COLO829 (cell line): ENCODE data around the gene CIAO3.

Experiments
- DNase-seq: peaks from one replicate; pipeline ENCODE4 v3.0.0; 2012; ENCODE audit warnings: low spot score

Gene CIAO3

DNA sequence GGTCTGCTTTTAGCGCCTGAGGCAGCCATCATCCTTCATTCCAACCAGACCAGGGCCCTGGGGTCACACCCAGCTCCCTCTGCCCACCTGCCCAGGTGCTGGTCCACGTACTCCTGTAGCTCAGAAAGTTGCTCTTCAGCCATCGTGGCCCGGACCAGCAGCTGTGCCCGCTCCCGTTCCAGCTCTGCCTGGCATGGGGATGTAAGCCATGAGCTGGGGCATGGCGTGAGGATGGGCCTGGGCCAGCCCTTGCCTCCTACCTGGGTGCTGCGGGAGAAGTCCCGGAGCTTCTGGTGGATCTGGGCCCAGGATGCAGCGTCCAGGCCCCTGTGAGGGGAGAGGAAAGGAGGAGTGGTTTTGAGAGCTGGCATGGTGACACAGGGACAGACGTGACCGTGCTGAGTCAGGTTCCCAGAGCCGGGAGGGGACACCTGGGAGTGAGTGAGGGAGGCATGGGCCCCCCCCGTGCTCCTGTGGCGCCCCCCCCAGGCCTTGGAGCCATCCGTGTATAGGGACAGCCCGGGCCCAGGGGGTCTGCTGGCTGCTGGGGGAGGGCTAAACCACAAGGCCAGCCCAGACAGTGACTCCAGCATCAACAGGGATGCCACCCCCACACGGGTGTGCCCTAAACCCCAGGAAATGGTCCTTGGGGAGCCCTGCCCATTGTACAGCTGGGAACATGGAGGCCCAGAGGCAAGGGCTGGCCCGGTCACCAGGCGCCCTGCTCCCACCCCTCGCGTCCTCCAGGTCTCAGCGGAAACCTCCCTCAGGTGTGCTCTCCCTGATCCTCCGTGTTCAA lies 17.8 kb downstream of the CIAO3 start:
- no peak for DNase-seq

DNA sequence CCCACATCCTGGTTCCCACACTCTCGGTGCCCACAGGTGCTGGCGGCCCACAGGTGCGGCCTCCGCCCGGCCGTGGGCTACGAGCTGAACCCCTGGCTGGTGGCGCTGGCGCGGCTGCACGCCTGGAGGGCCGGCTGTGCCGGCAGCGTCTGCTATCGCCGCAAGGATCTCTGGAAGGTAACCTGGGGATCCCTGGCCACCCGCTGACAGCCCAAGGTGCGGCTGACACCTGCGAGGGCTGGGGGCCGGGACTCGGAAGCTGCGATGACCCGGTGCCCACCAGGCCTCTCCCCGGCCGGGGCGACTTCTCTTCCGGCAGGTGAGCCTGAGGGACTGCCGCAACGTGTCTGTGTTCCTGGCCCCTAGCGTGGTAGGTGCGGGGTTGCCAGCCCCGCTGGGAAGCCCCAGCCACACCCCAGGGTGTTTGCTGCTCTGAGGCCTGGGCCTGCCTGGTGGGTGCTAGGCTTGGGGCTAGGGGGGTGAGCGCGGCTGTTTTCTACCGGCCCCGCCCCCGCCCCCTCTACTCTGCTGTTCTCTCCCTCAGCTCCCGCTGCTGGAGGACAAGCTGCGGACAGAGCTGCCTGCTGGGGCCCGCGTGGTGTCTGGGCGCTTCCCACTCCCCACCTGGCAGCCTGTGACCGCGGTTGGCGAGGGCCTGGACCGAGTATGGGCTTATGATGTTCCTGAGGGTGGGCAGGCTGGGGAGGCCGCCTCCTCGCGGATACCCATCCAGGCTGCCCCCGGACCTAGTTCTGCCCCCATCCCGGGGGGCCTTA lies 18.8 kb downstream of the CIAO3 start:
- no peak for DNase-seq

DNA sequence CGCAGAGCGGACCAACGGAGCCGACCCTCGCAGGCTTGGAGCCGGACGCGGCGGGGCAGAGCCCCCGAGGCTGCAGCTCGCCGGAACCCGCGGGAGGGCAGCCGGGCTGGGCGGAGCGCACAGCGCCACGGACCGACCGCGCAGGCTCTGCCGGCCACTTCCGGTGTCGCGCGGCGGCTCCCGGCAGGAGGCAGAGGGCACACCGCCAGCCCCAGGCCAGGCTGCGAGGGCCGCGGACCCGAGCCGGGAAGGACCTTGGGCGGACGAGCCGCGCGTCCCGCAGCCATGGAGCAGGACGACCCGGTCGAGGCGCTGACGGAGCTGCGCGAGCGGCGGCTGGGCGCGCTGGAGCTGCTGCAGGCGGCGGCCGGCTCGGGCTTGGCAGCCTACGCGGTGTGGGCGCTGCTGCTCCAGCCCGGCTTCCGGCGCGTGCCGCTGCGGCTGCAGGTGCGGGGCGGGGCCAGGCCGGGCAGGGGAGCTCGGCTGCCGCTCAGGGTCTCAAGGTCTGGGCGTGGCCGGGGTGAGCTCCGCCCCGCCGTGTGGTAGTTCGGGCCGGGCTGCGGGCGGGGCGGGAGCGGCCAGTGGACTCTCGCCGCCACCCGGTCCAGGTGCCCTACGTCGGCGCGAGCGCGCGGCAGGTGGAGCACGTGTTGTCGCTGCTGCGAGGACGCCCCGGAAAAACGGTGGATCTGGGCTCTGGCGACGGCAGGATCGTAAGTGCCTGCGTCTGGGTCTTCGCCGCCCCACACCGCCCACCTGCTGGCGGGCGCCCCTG lies 19.6 kb downstream of the CIAO3 start, which contains the start of gene ANTKMT:
ANTKMT (plus strand) TSS at position 157 of the 775 bp plus-strand sequence; CDS start at position 286, 129 bp downstream.
- DNase-seq, result peak; percentile 62

DNA sequence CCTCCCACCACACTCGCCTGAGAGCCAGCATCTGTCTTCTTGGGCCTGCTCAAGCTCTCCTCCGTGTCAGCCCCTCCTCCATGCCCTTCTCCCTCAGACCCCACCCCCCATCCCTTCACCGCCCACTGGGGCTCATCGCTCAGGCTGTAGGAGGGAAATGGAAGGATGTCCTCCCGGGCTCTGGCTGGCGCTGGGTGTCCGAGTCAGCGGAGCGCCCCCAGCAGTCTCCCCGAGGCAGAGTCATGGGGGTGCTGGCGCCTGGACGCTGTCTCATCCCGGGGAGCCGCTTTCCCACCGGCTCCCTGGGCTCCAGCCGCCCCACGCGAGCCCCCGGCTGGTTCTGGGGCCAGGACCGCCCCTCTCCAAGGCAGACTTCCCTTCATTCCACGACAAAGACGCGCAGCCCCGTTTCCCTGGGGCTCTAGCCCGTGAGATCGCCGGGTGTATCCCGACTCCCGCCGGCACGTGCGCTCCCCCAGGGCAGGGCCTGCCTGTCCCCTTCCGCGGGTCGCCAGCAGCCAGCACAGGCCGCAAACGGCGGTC lies 20.3 kb downstream of the CIAO3 start:
- DNase-seq, result peak; percentile 42

DNA sequence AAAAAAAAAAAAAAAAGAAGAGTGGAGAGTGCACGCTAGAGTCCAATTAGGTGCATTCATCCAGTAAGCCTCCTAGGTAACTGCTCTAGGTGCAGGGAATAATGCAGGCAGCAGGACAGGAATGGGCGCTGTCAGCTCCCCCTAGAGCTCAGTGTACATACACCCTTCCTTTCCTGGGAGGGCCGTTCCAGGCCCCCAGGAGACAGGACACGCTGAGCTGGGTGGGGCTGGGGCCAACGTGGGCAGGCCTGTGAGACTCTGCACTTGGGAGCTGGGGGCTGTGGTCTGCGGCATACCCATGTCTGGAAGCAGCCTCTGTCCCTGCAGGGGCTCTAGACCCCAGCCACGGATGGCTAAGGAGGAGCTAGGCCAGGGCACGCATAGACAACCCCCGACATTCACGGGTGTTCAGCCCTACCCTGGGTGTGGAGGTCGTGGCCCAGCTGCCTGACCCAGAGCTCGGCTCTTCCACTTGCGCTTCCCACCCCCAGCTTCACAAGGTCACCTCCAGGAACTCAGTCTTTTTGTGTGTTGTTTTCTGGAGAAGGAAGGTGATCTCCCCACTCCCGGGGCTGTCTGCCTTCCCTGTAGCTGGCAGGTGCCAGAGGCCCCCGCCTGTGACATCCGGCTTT lies 20.9 kb downstream of the CIAO3 start:
- DNase-seq, result no peak

DNA sequence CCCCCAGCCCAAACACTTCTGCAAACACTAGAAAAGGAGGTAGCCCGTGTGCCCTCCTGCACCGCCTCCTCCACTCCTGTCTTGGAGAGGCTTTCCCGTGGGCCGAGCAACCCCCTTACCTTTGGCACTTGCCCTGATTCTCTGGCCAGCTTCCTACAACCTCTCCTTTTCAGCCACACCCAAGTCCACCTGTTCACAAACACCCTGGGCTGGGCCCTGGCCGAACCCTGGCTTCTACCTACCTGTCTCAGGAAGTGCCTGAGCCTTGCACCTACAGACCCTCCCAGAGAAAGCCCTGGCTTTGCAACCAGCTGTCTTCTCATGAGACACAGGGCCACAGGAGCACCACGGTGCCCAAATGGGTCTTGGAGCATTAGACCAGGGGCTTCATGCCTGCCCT lies 21.9 kb downstream of the CIAO3 start:
- DNase-seq, result no peak

DNA sequence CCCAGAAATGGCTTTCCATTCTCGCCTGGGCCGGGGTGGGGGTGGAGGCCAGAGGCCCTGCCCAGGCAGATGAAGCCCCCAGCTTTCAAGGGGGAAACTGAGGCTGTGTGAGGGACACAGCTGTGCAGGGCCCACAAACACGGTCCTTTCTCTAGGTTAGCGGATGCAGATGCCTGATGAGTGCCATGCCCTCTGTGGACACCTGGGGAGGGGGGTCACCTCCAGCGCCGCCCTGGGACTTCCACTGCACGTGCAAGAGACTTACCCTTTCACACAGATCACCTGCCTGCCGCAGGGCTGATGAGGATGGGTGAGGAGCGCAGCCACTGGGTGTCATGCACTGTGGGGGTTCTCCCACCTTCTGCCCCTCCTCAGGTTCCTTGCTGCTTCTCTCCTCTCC lies 22.4 kb downstream of the CIAO3 start:
- DNase-seq, result no peak

DNA sequence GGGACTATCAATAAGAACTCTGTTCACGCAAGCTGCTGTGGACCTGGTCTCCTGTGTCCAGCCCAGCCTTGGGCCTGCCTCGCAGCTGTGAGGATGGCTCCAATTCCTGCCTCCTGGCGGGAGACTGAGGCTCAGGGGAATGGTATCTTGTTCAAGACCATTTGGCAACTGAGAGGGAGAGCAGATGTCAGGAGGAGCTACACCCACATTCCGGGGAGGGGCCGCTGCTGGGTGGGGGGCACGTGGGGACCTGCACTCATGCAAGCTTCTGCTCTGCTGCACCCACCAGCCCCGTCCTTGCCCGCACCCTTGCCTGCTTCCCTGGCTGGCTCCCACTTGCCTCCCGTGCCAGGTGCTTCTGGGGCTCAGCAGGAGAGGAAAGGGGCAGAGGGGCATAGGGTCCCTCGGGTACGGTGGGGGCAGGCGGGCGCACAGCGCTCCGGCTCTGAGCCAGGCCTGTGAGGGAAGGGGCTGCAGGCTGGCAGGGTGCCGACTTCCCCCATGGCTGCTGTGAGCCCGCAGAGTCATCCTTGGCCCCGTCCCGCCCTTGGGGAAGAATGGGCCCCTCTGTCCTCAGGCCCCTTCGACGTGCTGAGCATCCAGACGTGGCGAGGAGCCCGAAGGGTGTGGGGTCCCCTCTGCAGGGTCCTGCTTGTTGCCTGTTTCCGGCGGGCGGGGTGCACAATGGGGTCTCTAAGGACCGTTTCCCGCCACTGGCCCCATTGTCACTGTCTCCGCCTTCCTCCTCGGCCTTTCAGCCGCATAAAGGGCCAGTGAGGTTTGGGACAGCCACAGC lies 23.1 kb downstream of the CIAO3 start:
- no peak for DNase-seq

DNA sequence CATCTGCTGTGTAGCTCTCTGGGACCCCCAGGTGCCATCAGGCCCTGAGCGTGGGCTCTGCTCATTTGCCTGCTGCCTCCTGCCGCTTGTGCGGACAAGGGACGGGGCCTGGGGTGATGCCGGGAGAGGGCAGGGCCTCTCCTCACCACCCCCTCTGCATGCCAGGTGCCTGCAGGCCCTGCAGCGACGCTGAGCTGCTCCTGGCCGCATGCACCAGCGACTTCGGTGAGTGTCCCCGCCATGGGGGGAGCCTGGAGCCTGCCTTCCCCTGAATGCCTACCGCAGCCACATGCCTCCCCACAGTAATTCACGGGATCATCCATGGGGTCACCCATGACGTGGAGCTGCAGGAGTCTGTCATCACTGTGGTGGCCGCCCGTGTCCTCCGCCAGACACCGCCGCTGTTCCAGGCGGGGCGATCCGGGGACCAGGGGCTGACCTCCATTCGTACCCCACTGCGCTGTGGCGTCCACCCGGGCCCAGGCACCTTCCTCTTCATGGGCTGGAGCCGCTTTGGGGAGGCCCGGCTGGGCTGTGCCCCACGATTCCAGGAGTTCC lies 23.9 kb downstream of the CIAO3 start:
- no peak for DNase-seq

DNA sequence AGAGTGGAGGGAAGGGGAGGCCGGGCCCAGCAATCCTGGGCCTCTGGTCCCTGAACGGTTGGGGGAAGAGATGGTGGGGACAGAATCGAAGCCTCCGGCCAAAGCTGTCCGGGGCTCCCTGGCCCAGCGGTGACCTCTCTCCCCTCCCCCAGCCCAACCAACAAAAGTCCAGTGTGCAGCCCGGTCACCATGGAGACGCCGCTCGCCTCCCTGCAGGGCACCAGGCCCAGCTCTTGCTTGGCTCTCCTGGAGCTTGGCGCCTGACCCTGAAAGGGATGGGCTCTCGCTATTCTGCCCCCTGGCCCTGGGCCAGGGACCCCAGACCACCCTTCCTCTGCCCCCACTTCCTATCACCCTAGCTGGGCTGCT lies 24.6 kb downstream of the CIAO3 start:
- peak; percentile 82 for DNase-seq

DNA sequence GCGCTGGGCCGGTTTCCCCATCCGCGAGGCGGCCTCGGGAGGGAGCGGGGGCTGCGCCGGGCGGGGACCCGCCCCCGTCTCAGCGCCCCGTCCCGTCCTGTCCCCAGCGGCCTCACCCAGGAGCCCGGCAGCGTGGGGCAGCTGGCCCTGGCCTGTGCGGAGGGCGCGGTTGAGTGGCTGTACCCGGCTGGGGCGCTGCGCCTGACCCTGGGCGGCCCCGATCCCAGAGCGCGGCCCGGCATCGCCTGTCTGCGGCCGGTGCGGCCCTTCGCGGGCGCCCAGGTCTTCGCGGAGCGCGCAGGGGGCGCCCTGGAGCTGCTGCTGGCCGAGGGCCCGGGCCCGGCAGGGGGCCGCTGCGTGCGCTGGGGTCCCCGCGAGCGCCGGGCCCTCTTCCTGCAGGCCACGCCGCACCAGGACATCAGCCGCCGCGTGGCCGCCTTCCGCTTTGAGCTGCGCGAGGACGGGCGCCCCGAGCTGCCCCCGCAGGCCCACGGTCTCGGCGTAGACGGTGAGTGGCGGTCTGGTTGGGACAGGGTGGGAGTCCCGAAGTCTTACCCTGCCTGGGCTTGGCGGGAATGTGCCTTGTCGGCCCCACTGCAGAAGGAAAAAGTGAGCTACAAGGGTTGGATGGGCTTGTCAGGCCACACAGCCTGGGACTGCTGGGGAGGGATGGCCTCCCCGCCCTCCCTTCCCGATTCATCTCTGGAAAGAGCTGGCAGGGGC lies 25.2 kb downstream of the CIAO3 start:
- no peak for DNase-seq

DNA sequence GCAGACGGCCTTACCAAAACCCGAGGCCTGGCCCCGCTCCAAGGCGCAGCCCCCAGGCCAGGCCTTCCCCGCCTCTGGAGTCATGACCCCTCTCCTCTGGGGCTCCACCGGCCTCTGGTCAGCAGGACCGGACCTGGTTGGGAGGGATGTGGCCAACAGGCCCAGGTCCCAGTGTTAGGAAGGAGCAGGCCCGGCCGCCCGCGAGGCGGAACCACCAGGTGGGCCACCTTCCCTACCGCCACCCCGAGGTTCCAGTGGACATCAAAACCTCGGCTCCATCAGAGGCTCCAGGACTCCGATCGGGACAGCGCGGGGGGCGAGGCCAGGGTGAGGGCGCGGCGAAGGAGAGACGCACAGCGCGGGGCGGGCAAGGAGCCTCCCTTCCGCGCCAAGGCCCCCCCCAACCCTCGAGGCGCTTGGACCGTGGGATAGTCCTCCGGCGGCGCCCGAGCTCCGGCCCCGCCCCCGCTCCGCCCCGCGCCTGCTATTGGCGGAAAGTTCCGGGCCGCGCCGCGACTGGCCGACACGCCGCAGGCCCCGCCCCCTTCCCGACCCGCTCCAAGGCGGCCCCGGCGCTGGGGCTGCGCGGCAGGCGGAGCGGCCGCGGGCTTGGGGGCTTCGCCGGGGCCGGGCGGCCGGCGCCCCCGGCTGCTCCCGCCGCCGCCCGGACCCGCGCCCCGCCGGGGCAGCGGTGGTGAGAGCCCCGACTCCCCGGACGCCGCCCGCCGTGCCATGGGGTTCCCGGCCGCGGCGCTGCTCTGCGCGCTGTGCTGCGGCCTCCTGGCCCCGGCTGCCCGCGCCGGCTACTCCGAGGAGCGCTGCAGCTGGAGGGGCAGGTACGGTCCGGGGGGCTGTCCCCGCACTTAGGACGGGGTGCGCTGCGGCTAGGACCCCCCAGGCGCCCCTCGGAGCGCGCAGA lies 26.0 kb downstream of the CIAO3 start, which contains the start of gene METRN:
METRN (plus strand) TSS at position 561 of the 919 bp plus-strand sequence; CDS start at position 733, 172 bp downstream.
- peak; percentile 85 for DNase-seq

DNA sequence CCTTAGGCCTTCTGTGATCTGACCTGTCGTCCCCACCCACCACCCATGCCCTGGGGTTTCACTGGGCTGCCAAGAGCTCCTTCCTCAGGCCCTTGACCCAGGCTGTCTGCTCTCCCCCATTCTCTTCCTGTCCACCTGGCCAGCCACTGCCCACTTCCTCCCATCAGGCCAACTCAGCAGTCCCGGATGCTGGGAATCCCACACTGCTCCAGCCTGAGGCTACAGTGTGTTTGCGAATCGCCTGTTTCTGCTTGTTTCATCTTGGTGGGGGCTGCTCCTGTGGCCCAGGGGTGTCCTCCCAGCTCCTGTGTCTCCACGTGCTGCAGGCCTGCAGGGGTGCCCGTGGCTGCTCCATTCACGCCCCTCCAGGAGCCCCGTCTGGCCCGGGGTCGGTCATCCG lies 26.7 kb downstream of the CIAO3 start:
- DNase-seq, result no peak

DNA sequence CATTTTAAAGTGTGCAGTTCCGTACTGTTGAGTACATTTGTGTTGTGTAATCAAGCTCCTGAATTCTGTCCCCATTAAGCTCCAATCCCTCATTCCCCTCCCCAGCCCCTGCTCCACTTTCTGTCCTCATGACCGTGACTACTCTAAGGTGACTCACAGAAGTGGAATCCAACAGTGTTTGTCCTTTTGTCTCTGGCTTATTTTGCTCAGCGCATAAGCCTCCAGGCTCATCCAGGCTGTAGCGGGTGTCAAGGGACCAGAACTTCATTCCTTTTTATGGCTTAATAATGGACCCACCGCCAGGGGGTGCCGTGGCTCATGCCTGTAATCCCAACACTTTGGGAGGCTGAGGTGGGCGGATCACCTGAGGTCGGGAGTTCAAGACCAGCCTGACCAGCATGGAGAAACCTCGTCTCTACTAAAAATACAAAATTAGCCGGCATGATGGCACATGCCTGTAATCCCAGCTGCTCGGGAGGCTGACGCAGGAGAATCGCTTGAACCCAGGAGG lies 28.0 kb downstream of the CIAO3 start:
- DNase-seq, result peak; percentile 96

DNA sequence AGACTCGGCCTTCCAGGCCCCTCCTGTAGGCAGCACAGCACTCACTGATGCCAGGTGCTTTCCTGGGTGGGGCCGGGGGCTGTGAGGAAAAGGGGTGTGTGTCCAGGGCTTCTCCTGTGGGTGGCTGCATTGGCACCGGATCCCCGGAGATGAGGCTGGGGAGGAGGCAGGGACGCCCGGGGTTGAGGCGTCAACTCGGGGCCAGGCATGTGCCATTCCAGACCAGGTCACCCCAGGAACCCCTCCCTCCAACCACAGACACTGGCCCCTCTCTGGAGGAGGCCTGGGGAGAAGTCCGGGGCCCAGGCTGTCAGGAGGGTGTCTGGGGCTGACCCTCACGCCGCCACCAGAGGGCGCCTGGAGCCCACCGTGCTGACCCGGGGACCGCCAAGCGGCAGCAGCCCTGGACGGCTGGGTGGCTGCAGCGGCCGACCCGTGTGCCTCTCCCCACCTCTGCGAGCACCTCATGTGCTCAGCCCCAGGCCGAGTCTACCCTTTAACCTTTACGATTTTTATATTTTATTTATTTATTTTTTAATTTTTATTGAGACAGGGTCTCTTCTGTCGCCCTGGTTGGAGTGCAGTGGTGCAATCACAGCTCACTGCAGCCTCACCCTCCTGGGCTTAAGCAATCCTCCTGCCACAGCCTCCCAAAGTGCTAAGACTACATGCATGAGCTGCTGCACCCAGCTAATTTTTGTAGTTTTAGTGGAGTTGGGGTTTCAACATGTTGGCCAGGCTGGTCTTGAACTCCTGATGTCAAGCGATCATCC lies 29.1 kb downstream of the CIAO3 start:
- DNase-seq, result peak; percentile 59

DNA sequence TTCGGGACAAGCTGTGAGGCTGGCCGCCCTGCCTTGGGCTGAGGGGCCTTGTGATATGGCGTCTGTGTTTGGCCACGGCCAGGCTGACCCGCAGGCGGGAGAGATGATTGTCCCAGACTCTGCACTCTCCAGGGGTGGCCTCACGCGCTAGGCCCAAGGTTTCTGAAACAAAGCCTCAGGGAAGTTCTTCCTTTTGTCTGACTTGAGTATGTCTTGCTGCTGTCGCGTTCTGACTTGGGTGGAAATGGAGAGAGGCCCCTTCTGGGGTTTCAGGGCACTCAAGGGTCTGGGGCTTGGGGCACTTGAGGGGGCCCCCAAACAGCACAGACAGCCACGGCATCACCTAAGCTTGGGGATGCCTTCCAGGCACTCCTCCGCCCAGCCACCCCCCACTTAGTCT lies 29.7 kb downstream of the CIAO3 start:
- DNase-seq, result no peak

DNA sequence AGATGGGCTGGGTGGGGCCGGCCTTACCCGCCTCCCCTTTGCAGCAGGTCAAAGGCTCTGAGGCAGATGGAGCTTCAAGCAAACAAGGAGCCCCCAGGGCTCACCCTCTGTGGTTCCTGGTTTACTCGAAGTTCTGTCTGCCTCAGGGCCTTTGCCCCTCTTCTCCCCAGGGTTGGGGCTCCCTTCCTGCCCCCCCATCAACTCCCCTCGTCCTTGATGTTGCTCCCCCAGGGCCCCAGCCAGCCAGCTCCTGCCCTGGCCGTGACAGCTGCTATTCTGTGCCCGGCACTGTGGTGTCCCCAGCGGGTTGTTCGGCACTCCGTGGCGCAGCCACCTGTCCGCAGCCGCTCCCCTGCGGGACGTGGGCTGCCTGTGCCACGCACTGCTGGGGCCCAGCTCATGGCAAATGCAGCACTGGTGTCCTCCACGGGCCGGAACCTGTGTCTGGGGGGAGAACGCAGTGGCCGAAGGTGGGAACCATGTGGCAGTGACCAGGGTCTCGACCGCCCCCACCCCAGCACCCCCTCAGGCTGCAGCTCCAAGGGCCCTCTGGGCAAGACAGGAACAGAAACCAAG lies 30.2 kb downstream of the CIAO3 start:
- DNase-seq, result no peak
